ENCODE measurements around the gene ADGRG7.

Gene ADGRG7

GRCh38 chr3:100702082-100702979, 92.9 kb downstream of the ADGRG7 start:
- DNase-seq = no peak

GRCh38 chr3:100702980-100703345, 93.6 kb downstream of the ADGRG7 start:
- no peak for DNase-seq

GRCh38 chr3:100703865-100704264, 94.5 kb downstream of the ADGRG7 start:
- no peak for DNase-seq

GRCh38 chr3:100706365-100706764, 97.0 kb downstream of the ADGRG7 start:
- DNase-seq = no peak

- no peak for DNase-seq
Measured at GRCh38 chr3:100708644-100708988, 99.2 kb downstream of the ADGRG7 start.

- DNase-seq = peak; percentile 99
Measured at GRCh38 chr3:100708989-100709841, 99.8 kb downstream of the ADGRG7 start, which contains the start of gene TFG. TFG (plus strand) TSS chr3:100709494; CDS start chr3:100713686, 4,192 bp downstream.

GRCh38 chr3:100709842-100710260, 100.5 kb downstream of the ADGRG7 start:
- DNase-seq = peak; percentile 44

GRCh38 chr3:100710261-100710968, 101.0 kb downstream of the ADGRG7 start:
- DNase-seq = peak; percentile 36

GRCh38 chr3:100715176-100715575, 105.8 kb downstream of the ADGRG7 start:
- no peak for DNase-seq

GRCh38 chr3:100717063-100717462, 107.7 kb downstream of the ADGRG7 start:
- DNase-seq = no peak

GRCh38 chr3:100717637-100718487, 108.5 kb downstream of the ADGRG7 start:
- DNase-seq = no peak

GRCh38 chr3:100719136-100719535, 109.7 kb downstream of the ADGRG7 start:
- DNase-seq = no peak

GRCh38 chr3:100720426-100720825, 111.0 kb downstream of the ADGRG7 start:
- no peak for DNase-seq

- DNase-seq = no peak
Measured at GRCh38 chr3:100725935-100726513, 116.6 kb downstream of the ADGRG7 start.

GRCh38 chr3:100726706-100727105, 117.3 kb downstream of the ADGRG7 start:
- DNase-seq = no peak

- DNase-seq = no peak
Measured at GRCh38 chr3:100730524-100730923, 121.1 kb downstream of the ADGRG7 start.

GRCh38 chr3:100732435-100732834, 123.0 kb downstream of the ADGRG7 start:
- DNase-seq = no peak

- DNase-seq = no peak
Measured at GRCh38 chr3:100737334-100737733, 127.9 kb downstream of the ADGRG7 start.

GRCh38 chr3:100740207-100740606, 130.8 kb downstream of the ADGRG7 start:
- DNase-seq = no peak

GRCh38 chr3:100743535-100743934, 134.1 kb downstream of the ADGRG7 start:
- DNase-seq = no peak

GRCh38 chr3:100744671-100745070, 135.3 kb downstream of the ADGRG7 start:
- no peak for DNase-seq

All from CD4-positive, alpha-beta T cell treated with Interleukin-17A for 4 hours (primary cell).